GM21526 (cell line): ENCODE measurements around the gene DDC.
"Not testable (repeated sequence)": the region's sequence is repeated elsewhere in the genome, so short reads cannot be mapped to it uniquely, and the experiment has no call there.

Experiments
- ATAC-seq: cut with Tn5 transposase; IDR thresholded peaks from one replicate; pipeline ENCODE4 v1.9.1; 2021; ENCODE audit warnings: moderate library complexity; ENCODE audit not compliant: unreplicated experiment, low FRiP score

Gene DDC

GRCh38 chr7:50556247-50556991 lies 8.8 kb downstream of the DDC start:
- no peak for ATAC-seq

- ATAC-seq, result no peak
Observed at GRCh38 chr7:50555594-50556140, 9.5 kb downstream of the DDC start.

- no peak for ATAC-seq
Observed at GRCh38 chr7:50554431-50555322, 10.5 kb downstream of the DDC start.

- ATAC-seq, result no peak
Observed at GRCh38 chr7:50553973-50554372, 11.2 kb downstream of the DDC start.

GRCh38 chr7:50552921-50553320 lies 12.3 kb downstream of the DDC start:
- ATAC-seq, result no peak

- ATAC-seq, result no peak
Observed at GRCh38 chr7:50552139-50552538, 13.1 kb downstream of the DDC start.

GRCh38 chr7:50545613-50546012 lies 19.6 kb downstream of the DDC start:
- ATAC-seq, result not testable (repeated sequence)

- ATAC-seq, result no peak
Observed at GRCh38 chr7:50544992-50545391, 20.2 kb downstream of the DDC start.

- ATAC-seq, result no peak
Observed at GRCh38 chr7:50543776-50544442, 21.3 kb downstream of the DDC start.

GRCh38 chr7:50542132-50542531 lies 23.1 kb downstream of the DDC start:
- no peak for ATAC-seq

GRCh38 chr7:50540785-50541579 lies 24.2 kb downstream of the DDC start:
- no peak for ATAC-seq

- no peak for ATAC-seq
Observed at GRCh38 chr7:50539725-50540124, 25.5 kb downstream of the DDC start.

- ATAC-seq, result no peak
Observed at GRCh38 chr7:50538478-50538877, 26.7 kb downstream of the DDC start.

GRCh38 chr7:50537417-50537816 lies 27.8 kb downstream of the DDC start:
- no peak for ATAC-seq

- ATAC-seq, result not testable (repeated sequence)
Observed at GRCh38 chr7:50535291-50535711, 29.9 kb downstream of the DDC start.

GRCh38 chr7:50534690-50535290 lies 30.4 kb downstream of the DDC start:
- ATAC-seq, result no peak

- ATAC-seq, result no peak
Observed at GRCh38 chr7:50533866-50534265, 31.3 kb downstream of the DDC start.

GRCh38 chr7:50531928-50532327 lies 33.3 kb downstream of the DDC start:
- no peak for ATAC-seq

GRCh38 chr7:50531401-50531911 lies 33.7 kb downstream of the DDC start:
- peak; percentile 56 for ATAC-seq
